ENCODE results near the gene PACRG.

Gene PACRG

GRCh38 chr6:163323705-163324104, 595.9 kb downstream of the PACRG start:
- TF ChIP-seq CTCF (IDR thresholded peaks at IDR 0.05; ENCODE audit: insufficient read depth, low read length, missing control alignments), result no peak
- no peak overlapping the region for H3K4me3 ChIP-seq (ENCODE audit: low read depth, low read length)
- ChIA-PET POLR2A (no interaction called here), CTCF (no interaction called here)
- no peak for DNase-seq (ENCODE audit: low read depth, low spot score)

GRCh38 chr6:163324326-163324687, 596.5 kb downstream of the PACRG start:
- no peak for DNase-seq (ENCODE audit: low read depth, low spot score)
- no peak for TF ChIP-seq CTCF (IDR thresholded peaks at IDR 0.05; ENCODE audit: insufficient read depth, low read length, missing control alignments)
- no peak overlapping the region for H3K4me3 ChIP-seq (ENCODE audit: low read depth, low read length)
- ChIA-PET POLR2A (no interaction called here), CTCF (interaction anchor here (0.9 kb wide), 1 partner anchor 15 kb away, joined by 3 read pairs; no protein-coding TSS in a partner anchor)

GRCh38 chr6:163324688-163325389, 597.1 kb downstream of the PACRG start:
- DNase-seq (ENCODE audit: low read depth, low spot score), result no peak
- H3K4me3 ChIP-seq (ENCODE audit: low read depth, low read length), result no peak overlapping the region
- CTCF ChIA-PET, result interaction anchor here (0.9 kb wide), 1 partner anchor 14 kb away, joined by 3 read pairs; no protein-coding TSS in a partner anchor
- POLR2A ChIA-PET, result no interaction called here
- TF ChIP-seq CTCF (IDR thresholded peaks at IDR 0.05; ENCODE audit: insufficient read depth, low read length, missing control alignments), result no peak

- ChIA-PET POLR2A (no interaction called here), CTCF (no interaction called here)
Measured at GRCh38 chr6:163325390-163325784, 597.6 kb downstream of the PACRG start.

GRCh38 chr6:163327165-163327880, 599.5 kb downstream of the PACRG start:
- ChIA-PET CTCF (interaction anchor here (1.1 to 1.3 kb wide), 2 partner anchors 12 to 18 kb away, joined by 3 read pairs; no protein-coding TSS in a partner anchor), POLR2A (no interaction called here)
- no peak for DNase-seq (ENCODE audit: low read depth, low spot score)
- no peak for TF ChIP-seq CTCF (IDR thresholded peaks at IDR 0.05; ENCODE audit: insufficient read depth, low read length, missing control alignments)
- no peak overlapping the region for H3K4me3 ChIP-seq (ENCODE audit: low read depth, low read length)

More at GRCh38 chr6:163325390-163325784, 597.6 kb downstream of the PACRG start:
- no peak for DNase-seq (ENCODE audit: low read depth, low spot score)
- TF ChIP-seq CTCF (IDR thresholded peaks at IDR 0.05; ENCODE audit: insufficient read depth, low read length, missing control alignments), result no peak
- no peak overlapping the region for H3K4me3 ChIP-seq (ENCODE audit: low read depth, low read length)

- TF ChIP-seq CTCF (IDR thresholded peaks at IDR 0.05; ENCODE audit: insufficient read depth, low read length, missing control alignments), result no peak
- no peak for DNase-seq (ENCODE audit: low read depth, low spot score)
- no peak overlapping the region for H3K4me3 ChIP-seq (ENCODE audit: low read depth, low read length)
- ChIA-PET CTCF (interaction anchor here (1.1 to 1.3 kb wide), 2 partner anchors 12 to 18 kb away, joined by 3 read pairs; no protein-coding TSS in a partner anchor), POLR2A (no interaction called here)
Measured at GRCh38 chr6:163327921-163328320, 600.1 kb downstream of the PACRG start.

All from AG04449 (cell line).